T-cell (primary cell): ENCODE results near the gene ZRANB3. TPM values are rescaled to one million over a fixed set of nuclear protein-coding genes. Genes with fewer than 3 reads are reported as not detected.
A peak's percentile ranks its signal among the peaks of the same experiment; 100 is the strongest.

ENCODE experiments used
- ATAC-seq, 4 experiments: fragments of 200-7000 bp in 3 of 4; fragments of 150-1000 bp in 1 of 4; cut with Tn5 transposase; replicated peaks in 1 of 4; 1 replicate in 3 of 4; 2 replicates in 1 of 4; pipeline ENCODE4 v1.10.0; 2021; ENCODE audit warnings: moderate library complexity in 3 of 4, mild to moderate bottlenecking in 2 of 4, moderate number of reproducible peaks in 1 of 4
- CTCF ChIA-PET, 2 donors: fragments of 300-600 bp; sonication (Branson Sonifier 250); formaldehyde crosslinking; loops; one replicate each; lab custom pipeline; 2022; ENCODE audit warnings: antibody characterized with exemption in 2 of 2; lab: Charles Lee
- POLR2A ChIA-PET, 2 donors: fragments of 300-600 bp; sonication (Branson Sonifier 250); formaldehyde crosslinking; loops; one replicate each; lab custom pipeline; 2022; ENCODE audit warnings: antibody characterized with exemption in 2 of 2; lab: Charles Lee
- DNase-seq, 35 experiments: peaks; one replicate each; pipeline versions ENCODE4 v3.0.0 to v3.0.0-alpha.2; 2013 to 2023
- H3K27ac ChIP-seq: one replicate; pipeline ENCODE4 v1.5.1; 2013; ENCODE audit warnings: low read length
- H3K27me3 ChIP-seq, 2 experiments: replicated peaks in 1 of 2; 1 replicate in 1 of 2; 2 replicates in 1 of 2; pipeline versions ENCODE4 v1.6.1 to v1.7.0; 2013; ENCODE audit warnings: low read length in 1 of 2, mixed read lengths in 1 of 2; ENCODE audit not compliant: control insufficient read depth in 2 of 2, insufficient read depth in 2 of 2; ENCODE audit errors: extremely low read depth in 1 of 2
- H3K36me3 ChIP-seq, 2 donors: 1 replicate in 1 of 2; 2 replicates in 1 of 2; pipeline versions ENCODE4 v1.6.1 to v1.7.0; 2013; ENCODE audit warnings: low read length in 1 of 2; ENCODE audit not compliant: control insufficient read depth in 2 of 2, insufficient read depth in 1 of 2; ENCODE audit errors: extremely low read depth in 1 of 2
- H3K4me1 ChIP-seq, 2 experiments: 1 replicate in 1 of 2; 2 replicates in 1 of 2; pipeline versions ENCODE4 v1.6.1 to v1.7.0; 2013; ENCODE audit warnings: low read length in 2 of 2, mixed read lengths in 1 of 2; ENCODE audit not compliant: insufficient read depth in 2 of 2, control insufficient read depth in 1 of 2; ENCODE audit errors: extremely low read depth in 1 of 2
- H3K4me3 ChIP-seq, 2 donors: 1 replicate in 1 of 2; 2 replicates in 1 of 2; pipeline versions ENCODE4 v1.5.1 to v1.7.0; 2013; ENCODE audit warnings: mild to moderate bottlenecking in 2 of 2, low read length in 1 of 2, moderate library complexity in 1 of 2; ENCODE audit not compliant: control insufficient read depth in 1 of 2; ENCODE audit errors: extremely low read depth in 1 of 2
- H3K9me3 ChIP-seq: 2 replicates; pipeline ENCODE4 v1.7.0; 2013
- H3K27ac Mint-ChIP-seq, 2 donors: one replicate each; pipeline ENCODE4 v1.8.0; 2020 to 2021; ENCODE audit warnings: mild to moderate bottlenecking in 2 of 2, mixed read lengths in 2 of 2
- H3K27me3 Mint-ChIP-seq, 2 donors: one replicate each; pipeline ENCODE4 v1.8.0; 2021 to 2022; ENCODE audit warnings: mixed read lengths in 2 of 2
- H3K36me3 Mint-ChIP-seq: one replicate; pipeline ENCODE4 v1.8.0; 2021; ENCODE audit warnings: mixed read lengths
- H3K4me1 Mint-ChIP-seq, 3 donors: one replicate each; pipeline ENCODE4 v1.8.0; 2020 to 2022; ENCODE audit warnings: mixed read lengths in 3 of 3, mild to moderate bottlenecking in 1 of 3
- H3K4me3 Mint-ChIP-seq, 3 donors: one replicate each; pipeline ENCODE4 v1.8.0; 2020 to 2022; ENCODE audit warnings: mild to moderate bottlenecking in 3 of 3, mixed read lengths in 3 of 3, moderate library complexity in 3 of 3
- H3K9me3 Mint-ChIP-seq, 3 donors: one replicate each; pipeline ENCODE4 v1.8.0; 2020 to 2022; ENCODE audit warnings: mixed read lengths in 3 of 3
- WGBS: methylation state at CpG from one replicate; pipeline ENCODE4 v1.1.5; 2013; ENCODE audit warnings: missing lambda C conversion rate; ENCODE audit not compliant: insufficient coverage; 5-methylcytosine and 5-hydroxymethylcytosine counted together
- total RNA-seq, 35 experiments: library from RNA in 6 of 35; stranded (reverse) in 6 of 35; fragments of 120-200 nt in 1 of 35; gene quantifications; one replicate each; pipeline versions ENCODE4 v1.2.1 to v1.2.4 and lab custom pipeline; 2013 to 2026

ZRANB3 gene
- total RNA-seq, 5 donors from 2014 or later (not counting 1 experiment from before 2014, with no cell fraction given): 3.3 to 8.6 (median 5.3) TPM

GRCh38 chr2:135248611-135249010, 282.4 kb downstream of the ZRANB3 start:
- no peak for DNase-seq
- POLR2A ChIA-PET: interaction anchor here in 1 of 2 donors (0.5 kb wide), 1 partner anchor 27 kb away, joined by 6 read pairs; no protein-coding TSS in a partner anchor
- no peaks in the 10 kb centered on the region for H3K4me1 ChIP-seq
- no peaks in the 10 kb centered on the region for H3K9me3 ChIP-seq
- Mint-ChIP-seq H3K36me3 (peaks cover 22% of the 10 kb centered on the region), H3K27me3 (no peaks in the 10 kb centered on the region), H3K27ac (no peak overlapping the region), H3K9me3 (peaks cover 8 to 22% (median 18%) of the 10 kb centered on the region in 3 donors), H3K4me1 (peaks cover 6 to 7% (median 6%) of the 10 kb centered on the region in 3 donors), H3K4me3 (no peak overlapping the region)
- no peak for ATAC-seq
- H3K27ac ChIP-seq: no peak overlapping the region
- H3K27me3 ChIP-seq: no peaks in the 10 kb centered on the region
- CTCF ChIA-PET: no interaction called here
- H3K4me3 ChIP-seq: no peak overlapping the region
- no peaks in the 10 kb centered on the region for H3K36me3 ChIP-seq
- WGBS: 100% methylated on average over 1 of the region's 5 CpGs

- no peak overlapping the region for H3K27ac ChIP-seq
- POLR2A ChIA-PET: no interaction called here
- no peaks in the 10 kb centered on the region for H3K9me3 ChIP-seq
- H3K4me1 Mint-ChIP-seq: peaks cover 6 to 7% (median 6%) of the 10 kb centered on the region in 3 donors
- no peak overlapping the region for H3K4me3 Mint-ChIP-seq
- peaks cover 8 to 22% (median 18%) of the 10 kb centered on the region in 3 donors for H3K9me3 Mint-ChIP-seq
- no peak overlapping the region for H3K27ac Mint-ChIP-seq
- no peak overlapping the region for H3K4me3 ChIP-seq
- no peaks in the 10 kb centered on the region for H3K4me1 ChIP-seq
- no peaks in the 10 kb centered on the region for H3K27me3 Mint-ChIP-seq
- no peaks in the 10 kb centered on the region for H3K36me3 ChIP-seq
- peaks cover 19% of the 10 kb centered on the region for H3K36me3 Mint-ChIP-seq
- no CpG with 5 or more reads among the region's 2 CpGs for WGBS
- no peak for ATAC-seq
- no peak for DNase-seq
- CTCF ChIA-PET: no interaction called here
- H3K27me3 ChIP-seq: peaks cover 0 to 2% of the 10 kb centered on the region in 2 experiments
Observed at GRCh38 chr2:135246711-135247270, 284.2 kb downstream of the ZRANB3 start.

- H3K9me3 ChIP-seq: no peaks in the 10 kb centered on the region
- peaks cover 6% of the 10 kb centered on the region for H3K36me3 Mint-ChIP-seq
- no peak overlapping the region for H3K4me3 Mint-ChIP-seq
- no peak overlapping the region for H3K27ac ChIP-seq
- ATAC-seq (peak; percentile 50 to 77 (median 68)), DNase-seq (peak in 1 of 35 experiments; percentile 22)
- peaks cover 6 to 7% (median 6%) of the 10 kb centered on the region in 3 donors for H3K4me1 Mint-ChIP-seq
- no peak overlapping the region for H3K27ac Mint-ChIP-seq
- H3K4me1 ChIP-seq: no peaks in the 10 kb centered on the region
- H3K27me3 ChIP-seq: peaks cover 0 to 2% of the 10 kb centered on the region in 2 experiments
- H3K36me3 ChIP-seq: no peaks in the 10 kb centered on the region
- CTCF ChIA-PET: no interaction called here
- peaks cover 6 to 9% (median 8%) of the 10 kb centered on the region in 3 donors for H3K9me3 Mint-ChIP-seq
- H3K27me3 Mint-ChIP-seq: no peaks in the 10 kb centered on the region
- POLR2A ChIA-PET: no interaction called here
- no peak overlapping the region for H3K4me3 ChIP-seq
Observed at GRCh38 chr2:135245071-135245470, 285.9 kb downstream of the ZRANB3 start.

GRCh38 chr2:135238651-135239050, 292.4 kb downstream of the ZRANB3 start:
- H3K4me1 ChIP-seq: no peaks in the 10 kb centered on the region
- DNase-seq: no peak
- ATAC-seq: no peak
- CTCF ChIA-PET: no interaction called here
- H3K9me3 Mint-ChIP-seq: peaks cover 0 to 6% (median 4%) of the 10 kb centered on the region in 3 donors
- H3K27me3 Mint-ChIP-seq: no peaks in the 10 kb centered on the region
- no peaks in the 10 kb centered on the region for H3K4me1 Mint-ChIP-seq
- no peaks in the 10 kb centered on the region for H3K9me3 ChIP-seq
- H3K27me3 ChIP-seq: peaks cover 0 to 2% of the 10 kb centered on the region in 2 experiments
- 100% methylated on average over 1 of the region's 2 CpGs for WGBS
- POLR2A ChIA-PET: no interaction called here
- H3K36me3 ChIP-seq: no peaks in the 10 kb centered on the region
- no peak overlapping the region for H3K4me3 ChIP-seq
- no peak overlapping the region for H3K27ac ChIP-seq
- H3K27ac Mint-ChIP-seq: no peak overlapping the region
- H3K36me3 Mint-ChIP-seq: peaks cover 18% of the 10 kb centered on the region
- H3K4me3 Mint-ChIP-seq: no peak overlapping the region

GRCh38 chr2:135230150-135230549, 300.9 kb downstream of the ZRANB3 start:
- ATAC-seq: no peak

GRCh38 chr2:135227386-135227785, 303.6 kb downstream of the ZRANB3 start:
- Mint-ChIP-seq H3K9me3 (peaks cover 0 to 4% (median 0%) of the 10 kb centered on the region in 3 donors), H3K36me3 (peaks cover 20% of the 10 kb centered on the region), H3K27ac (no peak overlapping the region), H3K4me3 (no peak overlapping the region), H3K4me1 (no peaks in the 10 kb centered on the region), H3K27me3 (no peaks in the 10 kb centered on the region)
- H3K27ac ChIP-seq: no peak overlapping the region
- CTCF ChIA-PET: interaction anchor here in 1 of 2 donors (0.5 kb wide), 1 partner anchor 209 kb away, joined by 3 read pairs; no protein-coding TSS in a partner anchor
- WGBS: no CpG with 5 or more reads among the region's 1 CpG
- no peak overlapping the region for H3K4me3 ChIP-seq
- POLR2A ChIA-PET: no interaction called here
- no peak for ATAC-seq
- no peaks in the 10 kb centered on the region for H3K27me3 ChIP-seq
- no peaks in the 10 kb centered on the region for H3K9me3 ChIP-seq
- no peak for DNase-seq
- H3K4me1 ChIP-seq: no peaks in the 10 kb centered on the region
- H3K36me3 ChIP-seq: no peaks in the 10 kb centered on the region

More at GRCh38 chr2:135230150-135230549, 300.9 kb downstream of the ZRANB3 start:
- H3K4me3 ChIP-seq: no peak overlapping the region
- H3K4me1 Mint-ChIP-seq: no peaks in the 10 kb centered on the region
- peaks cover 31% of the 10 kb centered on the region for H3K36me3 Mint-ChIP-seq
- H3K4me3 Mint-ChIP-seq: no peak overlapping the region
- ChIA-PET CTCF (no interaction called here), POLR2A (interaction anchor here in 1 of 2 donors (0.6 kb wide), 1 partner anchor 1299 kb away, joined by 4 read pairs; no protein-coding TSS in a partner anchor)
- WGBS: no CpG with 5 or more reads among the region's 1 CpG
- no peak for DNase-seq
- no peaks in the 10 kb centered on the region for H3K4me1 ChIP-seq
- no peak overlapping the region for H3K27ac Mint-ChIP-seq
- no peaks in the 10 kb centered on the region for H3K27me3 Mint-ChIP-seq
- H3K27me3 ChIP-seq: no peaks in the 10 kb centered on the region
- H3K36me3 ChIP-seq: no peaks in the 10 kb centered on the region
- peaks cover 9 to 10% (median 10%) of the 10 kb centered on the region in 3 donors for H3K9me3 Mint-ChIP-seq
- H3K27ac ChIP-seq: no peak overlapping the region
- H3K9me3 ChIP-seq: no peaks in the 10 kb centered on the region
